Transverse colon (tissue), 4 donors: ENCODE results near the gene GPSM3. TPM values are rescaled to one million over a fixed set of nuclear protein-coding genes. Genes with fewer than 3 reads are reported as not detected.
A peak's percentile ranks its signal among the peaks of the same experiment; 100 is the strongest.
"Not testable (repeated sequence)": the region's sequence is repeated elsewhere in the genome, so short reads cannot be mapped to it uniquely, and the experiment has no call there.

ENCODE experiments used
- DNase-seq: peaks from one replicate; pipeline ENCODE4 v3.0.0-alpha.2; 2019
- H3K27ac ChIP-seq, 4 donors: fragments of 200-600 bp; sonication (generic); 2 replicates each; pipeline ENCODE4 v1.5.1; 2016 to 2018; ENCODE audit warnings: inconsistent platforms in 4 of 4
- H3K27me3 ChIP-seq: fragments of 200-600 bp; sonication (generic); 2 replicates; pipeline ENCODE4 v1.5.1; 2017; ENCODE audit warnings: inconsistent platforms
- H3K36me3 ChIP-seq, 4 donors: fragments of 200-600 bp; sonication (generic); 2 replicates each; pipeline ENCODE4 v1.5.1; 2017 to 2019; ENCODE audit warnings: inconsistent platforms in 4 of 4
- H3K4me1 ChIP-seq, 4 donors: fragments of 200-600 bp; sonication (generic); 2 replicates each; pipeline ENCODE4 v1.5.1; 2017 to 2020; ENCODE audit warnings: inconsistent platforms in 4 of 4
- H3K4me3 ChIP-seq, 4 donors: fragments of 200-600 bp; sonication (generic); 1 replicate in 1 of 4; 2 replicates in 3 of 4; pipeline versions ENCODE4 v1.5.1 to v1.6.1; 2017 to 2019; ENCODE audit warnings: inconsistent platforms in 4 of 4
- H3K9me3 ChIP-seq, 2 donors: fragments of 200-600 bp; sonication (generic); 2 replicates each; pipeline ENCODE4 v1.5.1; 2017 to 2019; ENCODE audit warnings: inconsistent platforms in 2 of 2
- CTCF ChIP-seq, 5 experiments: fragments of 200-600 bp in 3 of 5; fragments of 450-650 bp in 2 of 5; sonication (generic) in 3 of 5; IDR thresholded peaks; 1 replicate in 2 of 5; 2 replicates in 3 of 5; pipeline ENCODE4 v1.5.1; 2016 to 2017; ENCODE audit warnings: antibody characterized with exemption in 5 of 5, inconsistent platforms in 3 of 5, mild to moderate bottlenecking in 2 of 5, moderate library complexity in 1 of 5
- EP300 ChIP-seq: sonication (generic); formaldehyde crosslinking; IDR thresholded peaks from one replicate; pipeline ENCODE4 v1.6.1; 2017; ENCODE audit warnings: antibody characterized with exemption, low read depth
- POLR2A ChIP-seq: fragments of 450-650 bp; IDR thresholded peaks from one replicate; pipeline ENCODE4 v1.6.1; 2016; ENCODE audit warnings: antibody characterized with exemption, mild to moderate bottlenecking, moderate library complexity
- POLR2AphosphoS5 ChIP-seq, 3 donors: sonication (generic); formaldehyde crosslinking; IDR thresholded peaks; one replicate each; pipeline ENCODE4 v1.6.1; 2016; ENCODE audit warnings: antibody characterized with exemption in 3 of 3
- WGBS, 2 donors: methylation state at CpG; one replicate each; pipeline ENCODE4 v1.1.5; 2018; ENCODE audit warnings: low coverage in 1 of 2; 5-methylcytosine and 5-hydroxymethylcytosine counted together
- in situ Hi-C, 4 donors: fragments of 200-750 bp; cut with MboI; loops; one replicate each; pipeline versions ENCODE4 v1.15.0 to v1.15.1; 2017; ENCODE audit warnings: low sequenced_read_pairs in 3 of 4, low pct_ligation_motif_present in 1 of 4, low pct_unique_long_range_greater_than_20kb in 1 of 4
- intact Hi-C: fragments of 100-400 bp; cut with DNase I; formaldehyde crosslinking; loops from one replicate; pipeline ENCODE4 v1.15.1; 2023; ENCODE audit warnings: low total_unique reads
- total RNA-seq, 4 donors: library from RNA; depleted of rRNA; stranded (reverse); fragments of >200 nt; gene quantifications; one replicate each; pipeline ENCODE4 v1.1.0, GENCODE V29; 2016

Gene GPSM3
- total RNA-seq, 4 donors from 2014 or later = 1.00 to 8.6 (median 6.7) TPM

- H3K4me1 ChIP-seq = peaks cover 10 to 51% (median 29%) of the 10 kb centered on the region in 4 donors
- H3K9me3 ChIP-seq, intact Hi-C loops, H3K27me3 ChIP-seq, in situ Hi-C loops, H3K36me3 ChIP-seq, H3K4me3 ChIP-seq: not testable (repeated sequence)
- peak; percentile 79 for DNase-seq
- peak overlapping the region; percentile 75 to 98 (median 94) for H3K27ac ChIP-seq
- 14 to 17% methylated on average over 5 to 11 of the region's 11 CpGs for WGBS, 2 donors
- peak; percentile 20 for TF ChIP-seq POLR2A
These were observed 6.7 kb downstream of the GPSM3 start for GRCh38 chr6:32185681-32186131.

GRCh38 chr6:32184084-32184640, 8.3 kb downstream of the GPSM3 start, which contains the start of gene AGER:
Gene AGER (minus strand): TSS chr6:32184253. CDS start chr6:32184222, 31 bp downstream.
- H3K27ac ChIP-seq = peak within 1 kb of the TSS; percentile 61 to 98 (median 84)
- H3K36me3 ChIP-seq = peaks cover 0 to 12% (median 5%) of the 10 kb centered on the region in 4 donors

GRCh38 chr6:32183483-32184083, 8.9 kb downstream of the GPSM3 start:
- TF ChIP-seq POLR2A = no peak
- TF ChIP-seq POLR2AphosphoS5 (IDR thresholded peaks at IDR 0.05) = no peak
- TF ChIP-seq EP300 = no peak
- intact Hi-C loops (no loop called here), in situ Hi-C loops (no loop called here)
- WGBS, 2 donors = 82 to 90% methylated on average over 2 to 15 of the region's 15 CpGs
- peaks cover 17 to 57% (median 28%) of the 10 kb centered on the region in 4 donors for H3K4me1 ChIP-seq
- peak overlapping the region; percentile 6 to 98 (median 84) for H3K27ac ChIP-seq
- H3K4me3 ChIP-seq = no peak overlapping the region
- H3K36me3 ChIP-seq = peaks cover 0 to 12% (median 5%) of the 10 kb centered on the region in 4 donors
- DNase-seq = no peak
- no peaks in the 10 kb centered on the region for H3K9me3 ChIP-seq
- no peaks in the 10 kb centered on the region for H3K27me3 ChIP-seq

More at GRCh38 chr6:32184084-32184640, 8.3 kb downstream of the GPSM3 start, which contains the start of gene AGER:
- in situ Hi-C loops = no loop called here
- Histone ChIP-seq H3K27me3 (no peaks in the 10 kb centered on the region), H3K4me1 (peaks cover 20 to 57% (median 30%) of the 10 kb centered on the region in 4 donors), H3K9me3 (no peaks in the 10 kb centered on the region), H3K4me3 (no peak within 1 kb of the TSS)
- intact Hi-C loops = no loop called here
- no peak for TF ChIP-seq POLR2A
- no peak for TF ChIP-seq POLR2AphosphoS5 (IDR thresholded peaks at IDR 0.05)
- no peak for TF ChIP-seq EP300
- no peak for TF ChIP-seq CTCF (IDR thresholded peaks at IDR 0.05)
- 71 to 79% methylated on average over 1 to 6 of the region's 6 CpGs for WGBS, 2 donors
- DNase-seq = no peak

- no peak overlapping the region for H3K4me3 ChIP-seq
- H3K4me1 ChIP-seq = peaks cover 12 to 53% (median 23%) of the 10 kb centered on the region in 4 donors
- H3K27ac ChIP-seq = peak overlapping the region in 3 of 4 donors; percentile 6 to 92 (median 75)
- no peaks in the 10 kb centered on the region for H3K9me3 ChIP-seq
- intact Hi-C loops (no loop called here), in situ Hi-C loops (no loop called here)
- 84% methylated on average over 3 of the region's 3 CpGs; no CpG with 5 or more reads in 1 of the 2 donors for WGBS, 2 donors
- TF ChIP-seq POLR2AphosphoS5 (IDR thresholded peaks at IDR 0.05) (no peak), POLR2A (no peak), EP300 (no peak), CTCF (IDR thresholded peaks at IDR 0.05) (no peak)
- DNase-seq = no peak
- H3K36me3 ChIP-seq = peaks cover 0 to 12% (median 5%) of the 10 kb centered on the region in 4 donors
- no peaks in the 10 kb centered on the region for H3K27me3 ChIP-seq
These were observed 9.4 kb downstream of the GPSM3 start for GRCh38 chr6:32183030-32183429.

GRCh38 chr6:32182555-32182981, 9.9 kb downstream of the GPSM3 start:
- H3K27me3 ChIP-seq = no peaks in the 10 kb centered on the region
- 93% methylated on average over 10 of the region's 10 CpGs; no CpG with 5 or more reads in 1 of the 2 donors for WGBS, 2 donors
- in situ Hi-C loops (no loop called here), intact Hi-C loops (no loop called here)
- peaks cover 11 to 49% (median 22%) of the 10 kb centered on the region in 4 donors for H3K4me1 ChIP-seq
- TF ChIP-seq EP300 (no peak), POLR2A (no peak), CTCF (IDR thresholded peaks at IDR 0.05) (no peak), POLR2AphosphoS5 (IDR thresholded peaks at IDR 0.05) (no peak)
- no peak overlapping the region for H3K4me3 ChIP-seq
- H3K9me3 ChIP-seq = no peaks in the 10 kb centered on the region
- no peak for DNase-seq
- H3K27ac ChIP-seq = peak overlapping the region in 2 of 4 donors; percentile 8 to 22
- H3K36me3 ChIP-seq = peaks cover 0 to 12% (median 5%) of the 10 kb centered on the region in 4 donors
